Liver (tissue), 9 donors: ENCODE measurements around the gene MAP3K5. TPM values are rescaled to one million over a fixed set of nuclear protein-coding genes. Genes with fewer than 3 reads are reported as not detected.

Experiments
- DNase-seq: peaks from one replicate; pipeline ENCODE4 v3.0.0-alpha.2; 2017; ENCODE audit warnings: low spot score
- H3K27ac ChIP-seq, 2 donors: one replicate each; pipeline ENCODE4 v1.7.0; 2013; ENCODE audit warnings: inconsistent platforms in 2 of 2, low read length in 2 of 2, control low read depth in 1 of 2, low read depth in 1 of 2, mild to moderate bottlenecking in 1 of 2
- H3K27me3 ChIP-seq, 4 donors: one replicate each; pipeline versions ENCODE4 v1.6.1 to v1.7.0; 2013; ENCODE audit warnings: low read length in 3 of 4, inconsistent platforms in 1 of 4, mild to moderate bottlenecking in 1 of 4, moderate library complexity in 1 of 4; ENCODE audit not compliant: control insufficient read depth in 4 of 4, insufficient read depth in 4 of 4
- H3K36me3 ChIP-seq, 4 donors: one replicate each; pipeline versions ENCODE4 v1.6.1 to v1.7.0; 2013; ENCODE audit warnings: low read length in 3 of 4, mild to moderate bottlenecking in 3 of 4, low read depth in 1 of 4, moderate library complexity in 1 of 4; ENCODE audit not compliant: control insufficient read depth in 4 of 4, insufficient read depth in 3 of 4
- H3K4me1 ChIP-seq, 4 donors: one replicate each; pipeline versions ENCODE4 v1.6.1 to v1.7.0; 2013; ENCODE audit warnings: low read length in 3 of 4, mild to moderate bottlenecking in 3 of 4, moderate library complexity in 1 of 4; ENCODE audit not compliant: control insufficient read depth in 4 of 4, insufficient read depth in 4 of 4
- H3K4me3 ChIP-seq, 3 donors: one replicate each; pipeline versions ENCODE4 v1.6.1 to v1.7.0; 2013; ENCODE audit warnings: low read length in 3 of 3, control low read depth in 1 of 3, low read depth in 1 of 3, mild to moderate bottlenecking in 1 of 3
- H3K9ac ChIP-seq, 2 donors: one replicate each; pipeline ENCODE4 v1.7.0; 2013; ENCODE audit warnings: low read length in 2 of 2, mild to moderate bottlenecking in 2 of 2, moderate library complexity in 2 of 2, control low read depth in 1 of 2, low read depth in 1 of 2
- H3K9me3 ChIP-seq, 4 donors: one replicate each; pipeline versions ENCODE4 v1.6.1 to v1.7.0; 2013; ENCODE audit warnings: low read length in 3 of 4; ENCODE audit not compliant: control insufficient read depth in 4 of 4
- ATF3 ChIP-seq: IDR thresholded peaks from 2 replicates; pipeline ENCODE4 v1.6.1; 2016; ENCODE audit warnings: antibody characterized with exemption
- CTCF ChIP-seq: fragments of 150-350 bp; IDR thresholded peaks from 2 replicates; pipeline ENCODE4 v1.5.1; 2017; ENCODE audit warnings: improper control_type of control experiment, low read depth, low read length; ENCODE audit not compliant: missing input control
- EGR1 ChIP-seq, 2 donors: IDR thresholded peaks; 2 replicates each; pipeline ENCODE4 v1.6.1; 2016 to 2018; ENCODE audit warnings: antibody characterized with exemption in 2 of 2, low read depth in 2 of 2
- FOXA1 ChIP-seq: IDR thresholded peaks from 2 replicates; pipeline ENCODE4 v1.6.1; 2016; ENCODE audit warnings: antibody characterized with exemption
- FOXA2 ChIP-seq: IDR thresholded peaks from 2 replicates; pipeline ENCODE4 v1.6.1; 2016; ENCODE audit warnings: antibody characterized with exemption
- GABPA ChIP-seq, 2 donors: IDR thresholded peaks in 1 of 2; conservative IDR thresholded peaks in 1 of 2; 2 replicates each; pipeline ENCODE4 v1.6.1; 2016; ENCODE audit warnings: antibody characterized with exemption in 2 of 2, mild to moderate bottlenecking in 1 of 2, moderate library complexity in 1 of 2
- HNF4A ChIP-seq, 2 donors: conservative IDR thresholded peaks; 2 replicates each; pipeline ENCODE4 v1.6.1; 2016; ENCODE audit warnings: antibody characterized with exemption in 2 of 2, mild to moderate bottlenecking in 2 of 2
- HNF4G ChIP-seq: IDR thresholded peaks from 2 replicates; pipeline ENCODE4 v1.6.1; 2016; ENCODE audit warnings: antibody characterized with exemption
- JUND ChIP-seq, 2 donors: IDR thresholded peaks; 2 replicates each; pipeline ENCODE4 v1.6.1; 2016; ENCODE audit warnings: antibody characterized with exemption in 2 of 2
- MAX ChIP-seq: IDR thresholded peaks from 2 replicates; pipeline ENCODE4 v1.6.1; 2016; ENCODE audit warnings: antibody characterized with exemption
- NR2F2 ChIP-seq: IDR thresholded peaks from 2 replicates; pipeline ENCODE4 v1.6.1; 2016; ENCODE audit warnings: antibody characterized with exemption
- RAD21 ChIP-seq, 2 donors: IDR thresholded peaks; 2 replicates each; pipeline ENCODE4 v1.6.1; 2016; ENCODE audit warnings: antibody characterized with exemption in 2 of 2, mild to moderate bottlenecking in 2 of 2
- REST ChIP-seq: IDR thresholded peaks from 2 replicates; pipeline ENCODE4 v1.6.1; 2016; ENCODE audit warnings: antibody characterized with exemption, mild to moderate bottlenecking
- RXRA ChIP-seq, 2 donors: IDR thresholded peaks; 2 replicates each; pipeline ENCODE4 v1.6.1; 2017 to 2018; ENCODE audit warnings: antibody characterized with exemption in 2 of 2, mild to moderate bottlenecking in 1 of 2
- SP1 ChIP-seq: IDR thresholded peaks from 2 replicates; pipeline ENCODE4 v1.6.1; 2018; ENCODE audit warnings: antibody characterized with exemption, mild to moderate bottlenecking
- TAF1 ChIP-seq: conservative IDR thresholded peaks from 2 replicates; pipeline ENCODE4 v1.6.1; 2016; ENCODE audit warnings: antibody characterized with exemption, mild to moderate bottlenecking
- YY1 ChIP-seq: IDR thresholded peaks from 2 replicates; pipeline ENCODE4 v1.6.1; 2016; ENCODE audit warnings: antibody characterized with exemption, mild to moderate bottlenecking
- ZBTB33 ChIP-seq: IDR thresholded peaks from 2 replicates; pipeline ENCODE4 v1.6.1; 2016; ENCODE audit warnings: antibody characterized with exemption
- WGBS: extraction: QIAGEN DNeasy Blood & Tissue Kit; methylation state at CpG from one replicate; pipeline ENCODE4 v1.1.7; 2013; 5-methylcytosine and 5-hydroxymethylcytosine counted together
- polyA plus RNA-seq, 2 donors: library from polyadenylated mRNA; stranded (reverse) in 1 of 2; unstranded in 1 of 2; fragments of 200-250 nt in 1 of 2; fragments of >200 nt in 1 of 2; fragmentation: Nextera tagmentation in 1 of 2; extraction: Ambion mirVana in 1 of 2; gene quantifications; one replicate each; pipeline versions ENCODE4 v1.2.1 to v1.2.3, GENCODE V29; 2013 to 2015
- total RNA-seq, 2 donors: library from RNA; depleted of rRNA; stranded (reverse); fragments of >200 nt; gene quantifications; one replicate each; pipeline ENCODE4 v1.2.3, GENCODE V29; 2014
- donor health status: healthy.
- donor health status: healthy.
- donor health status: healthy.
- donor health status: healthy.
- donor health status: healthy.

MAP3K5 gene
- total and polyA plus RNA-seq, 4 donors = 2.9 to 18.0 (median 5.5) TPM

- TF ChIP-seq REST (peak; percentile 32), CTCF (no peak), FOXA2 (peak; percentile 48), YY1 (peak; percentile 49), RXRA (IDR thresholded peaks at IDR 0.05) (peak; percentile 84 to 89), FOXA1 (peak; percentile 44), JUND (IDR thresholded peaks at IDR 0.05) (peak; percentile 61 to 65), ZBTB33 (peak; percentile 50), NR2F2 (peak; percentile 25), ATF3 (peak; percentile 25), EGR1 (IDR thresholded peaks at IDR 0.05; ENCODE audit: low read depth in 2 of 2) (peak; percentile 18 to 72), HNF4A (conservative IDR thresholded peaks at IDR 0.05) (peak; percentile 98), HNF4G (peak; percentile 96), RAD21 (IDR thresholded peaks at IDR 0.05) (peak; percentile 41 to 44), GABPA (IDR thresholded peaks at IDR 0.05 in 1 of 2, conservative IDR thresholded peaks at IDR 0.05 in 1 of 2) (peak in 1 of 2 donors; percentile 37), SP1 (peak; percentile 94), MAX (peak; percentile 31), TAF1 (no peak)
- DNase-seq = no peak
- Histone ChIP-seq H3K4me1 (peaks cover 1 to 20% (median 13%) of the 10 kb centered on the region in 4 donors), H3K27ac (peak overlapping the region in 1 of 2 donors; percentile 32), H3K4me3 (no peak overlapping the region), H3K9ac (no peak overlapping the region), H3K9me3 (no peaks in the 10 kb centered on the region), H3K36me3 (no peaks in the 10 kb centered on the region), H3K27me3 (no peaks in the 10 kb centered on the region)
- WGBS = 35% methylated on average over 5 of the region's 5 CpGs
These were observed 165.1 kb downstream of the MAP3K5 start for GRCh38 chr6:136627191-136627590.
